ENCODE results near the gene STIM2.

Gene STIM2

DNA sequence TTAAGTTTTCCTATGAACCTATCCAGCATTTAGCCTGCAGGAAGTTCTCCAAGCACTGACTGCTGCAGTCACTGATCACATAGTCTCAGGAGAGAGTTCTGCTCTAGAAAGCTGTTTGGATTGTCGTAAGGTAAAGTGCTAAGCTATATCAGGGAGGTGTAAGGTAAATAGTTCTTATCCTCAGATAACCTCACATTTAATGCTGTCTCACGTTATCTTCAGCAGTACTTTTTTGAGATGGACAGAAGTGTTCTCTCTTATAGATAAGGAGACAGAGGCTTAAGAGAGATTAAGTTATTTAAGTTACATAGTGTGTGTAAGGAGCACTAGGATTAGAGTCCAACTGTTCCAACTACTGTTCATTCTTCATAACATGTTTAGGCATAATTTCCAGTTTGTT is 77.9 kb downstream of the STIM2 start:
- H4K20me1 ChIP-seq (ENCODE audit: insufficient read depth, low read length, poor library complexity, severe bottlenecking), result no peaks in the 10 kb centered on the region
- peaks cover 7% of the 10 kb centered on the region; the same call in 1 of the 2 replicates for H3K79me2 ChIP-seq (ENCODE audit: insufficient read depth, low read length)
- no peak overlapping the region for H3K4me2 ChIP-seq (ENCODE audit: low read depth, low read length, poor library complexity, severe bottlenecking)

DNA sequence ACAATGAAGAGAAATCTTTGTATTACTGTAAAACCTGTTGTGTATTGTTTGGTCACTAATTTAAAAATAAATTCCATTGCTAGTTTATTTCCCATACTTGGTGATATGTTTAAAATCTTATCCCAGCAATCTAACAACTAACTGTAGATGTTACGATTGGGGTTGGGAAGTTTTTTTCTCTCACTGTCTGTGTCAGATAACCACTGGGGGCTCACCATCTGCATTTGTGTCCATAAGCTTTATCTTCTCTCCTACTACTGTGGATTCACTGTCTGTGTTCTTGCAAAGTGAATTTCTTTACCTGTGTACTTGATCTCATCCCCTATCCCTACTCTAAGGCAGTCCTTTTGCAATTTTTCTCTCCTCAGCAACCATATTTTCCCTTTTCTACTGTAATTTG is 81.3 kb downstream of the STIM2 start:
- Histone ChIP-seq H3K4me1 (ENCODE audit: insufficient read depth, low read length, poor library complexity, severe bottlenecking) (peaks cover 12% of the 10 kb centered on the region), H3K4me3 (ENCODE audit: low read length, poor library complexity, severe bottlenecking) (no peak overlapping the region), H3K9me3 (ENCODE audit: insufficient read depth, low read depth, low read length) (no peaks in the 10 kb centered on the region), H3K9ac (ENCODE audit: low read depth, low read length, poor library complexity, severe bottlenecking) (no peak overlapping the region), H4K20me1 (ENCODE audit: insufficient read depth, low read length, poor library complexity, severe bottlenecking) (no peaks in the 10 kb centered on the region), H2AFZ (ENCODE audit: low read length) (no peak overlapping the region), H3K9me2 (replicated peaks; ENCODE audit: low read depth, low read length) (no peaks in the 10 kb centered on the region), H3K36me3 (ENCODE audit: insufficient read depth, low read length) (no peaks in the 10 kb centered on the region), H3K27me3 (ENCODE audit: insufficient read depth, low read length, poor library complexity, severe bottlenecking) (no peaks in the 10 kb centered on the region), H3K4me2 (ENCODE audit: low read depth, low read length, poor library complexity, severe bottlenecking) (no peak overlapping the region), H3F3A (ENCODE audit: low read depth) (no peaks in the 10 kb centered on the region), H3K79me2 (ENCODE audit: insufficient read depth, low read length) (peaks cover 14% of the 10 kb centered on the region; the same call in 1 of the 2 replicates)
- peak; percentile 24; the same call in 1 of the 2 replicates for TF ChIP-seq CTCF (conservative IDR thresholded peaks at IDR 0.05; ENCODE audit: low read length)
- TF ChIP-seq EZH2phosphoT487 (IDR thresholded peaks at IDR 0.05; ENCODE audit: borderline replicate concordance), result no peak

More for the DNA sequence above, 77.9 kb downstream of the STIM2 start:
- no peaks in the 10 kb centered on the region for H3F3A ChIP-seq (ENCODE audit: low read depth)
- TF ChIP-seq CTCF (conservative IDR thresholded peaks at IDR 0.05; ENCODE audit: low read length), result no peak
- no peak for TF ChIP-seq EZH2phosphoT487 (IDR thresholded peaks at IDR 0.05; ENCODE audit: borderline replicate concordance)
- no peaks in the 10 kb centered on the region for H3K9me3 ChIP-seq (ENCODE audit: insufficient read depth, low read depth, low read length)
- H3K4me1 ChIP-seq (ENCODE audit: insufficient read depth, low read length, poor library complexity, severe bottlenecking), result peaks cover 5% of the 10 kb centered on the region
- H3K9me2 ChIP-seq (replicated peaks; ENCODE audit: low read depth, low read length), result no peaks in the 10 kb centered on the region
- H3K36me3 ChIP-seq (ENCODE audit: insufficient read depth, low read length), result no peaks in the 10 kb centered on the region
- no peaks in the 10 kb centered on the region for H3K27me3 ChIP-seq (ENCODE audit: insufficient read depth, low read length, poor library complexity, severe bottlenecking)
- H2AFZ ChIP-seq (ENCODE audit: low read length), result no peak overlapping the region
- H3K4me3 ChIP-seq (ENCODE audit: low read length, poor library complexity, severe bottlenecking), result no peak overlapping the region
- no peak overlapping the region for H3K9ac ChIP-seq (ENCODE audit: low read depth, low read length, poor library complexity, severe bottlenecking)

DNA sequence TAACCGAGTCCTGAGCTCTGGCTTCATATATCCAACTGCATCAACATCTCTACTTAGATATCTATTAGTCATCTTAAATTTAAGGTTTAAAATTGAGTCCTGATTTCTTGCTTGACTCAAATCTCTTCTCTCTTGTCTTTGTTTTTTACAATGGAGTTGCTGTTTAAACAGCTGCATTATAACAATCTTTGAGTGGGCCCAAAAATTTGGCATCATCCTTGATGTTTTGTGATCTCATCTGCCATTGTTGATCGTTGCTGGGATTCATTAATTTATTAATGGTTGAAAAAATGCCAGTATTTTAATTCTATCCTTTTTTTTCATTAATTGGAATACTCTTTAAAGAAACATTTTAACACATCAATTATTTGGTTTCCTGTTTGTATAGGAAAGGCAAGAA is 82.2 kb downstream of the STIM2 start:
- H3K9ac ChIP-seq (ENCODE audit: low read depth, low read length, poor library complexity, severe bottlenecking), result no peak overlapping the region
- no peaks in the 10 kb centered on the region for H3K36me3 ChIP-seq (ENCODE audit: insufficient read depth, low read length)
- no peaks in the 10 kb centered on the region for H3K9me2 ChIP-seq (replicated peaks; ENCODE audit: low read depth, low read length)
- H3F3A ChIP-seq (ENCODE audit: low read depth), result no peaks in the 10 kb centered on the region
- TF ChIP-seq EZH2phosphoT487 (IDR thresholded peaks at IDR 0.05; ENCODE audit: borderline replicate concordance) (no peak), CTCF (conservative IDR thresholded peaks at IDR 0.05; ENCODE audit: low read length) (no peak)
- H3K4me2 ChIP-seq (ENCODE audit: low read depth, low read length, poor library complexity, severe bottlenecking), result no peak overlapping the region
- no peak overlapping the region for H3K4me3 ChIP-seq (ENCODE audit: low read length, poor library complexity, severe bottlenecking)
- H2AFZ ChIP-seq (ENCODE audit: low read length), result no peak overlapping the region
- peaks cover 20% of the 10 kb centered on the region; the same call in 1 of the 2 replicates for H3K79me2 ChIP-seq (ENCODE audit: insufficient read depth, low read length)
- H3K4me1 ChIP-seq (ENCODE audit: insufficient read depth, low read length, poor library complexity, severe bottlenecking), result peaks cover 12% of the 10 kb centered on the region
- H4K20me1 ChIP-seq (ENCODE audit: insufficient read depth, low read length, poor library complexity, severe bottlenecking), result no peaks in the 10 kb centered on the region
- no peaks in the 10 kb centered on the region for H3K9me3 ChIP-seq (ENCODE audit: insufficient read depth, low read depth, low read length)
- no peaks in the 10 kb centered on the region for H3K27me3 ChIP-seq (ENCODE audit: insufficient read depth, low read length, poor library complexity, severe bottlenecking)
